Ascending aorta (tissue), 2 donors: ENCODE measurements around the gene TNFAIP2. TPM values are rescaled to one million over a fixed set of nuclear protein-coding genes. Genes with fewer than 3 reads are reported as not detected.
A peak's percentile ranks its signal among the peaks of the same experiment; 100 is the strongest.

ENCODE experiments used
- DNase-seq, 2 donors: peaks; one replicate each; pipeline ENCODE4 v3.0.0-alpha.2; 2019; ENCODE audit warnings: low spot score in 2 of 2
- H3K27ac ChIP-seq, 2 donors: fragments of 200-600 bp; sonication (generic); one replicate each; pipeline ENCODE4 v1.5.1; 2016 to 2017; ENCODE audit warnings: mild to moderate bottlenecking in 1 of 2
- H3K27me3 ChIP-seq: fragments of 200-600 bp; sonication (generic); one replicate; pipeline ENCODE4 v1.5.1; 2017
- H3K36me3 ChIP-seq, 2 donors: fragments of 200-600 bp; sonication (generic); one replicate each; pipeline ENCODE4 v1.5.1; 2016
- H3K4me1 ChIP-seq, 2 donors: fragments of 200-600 bp; sonication (generic); one replicate each; pipeline ENCODE4 v1.5.1; 2016 to 2017; ENCODE audit warnings: mild to moderate bottlenecking in 1 of 2
- H3K4me3 ChIP-seq, 2 donors: fragments of 200-600 bp; sonication (generic); one replicate each; pipeline ENCODE4 v1.5.1; 2016 to 2017; ENCODE audit warnings: mild to moderate bottlenecking in 1 of 2
- H3K9me3 ChIP-seq, 2 donors: fragments of 200-600 bp; sonication (generic); one replicate each; pipeline ENCODE4 v1.5.1; 2016
- intact Hi-C: fragments of 100-400 bp; cut with DNase I; formaldehyde crosslinking; loops from one replicate; pipeline ENCODE4 v1.15.1; 2023
- total RNA-seq: library from RNA; depleted of rRNA; stranded (reverse); fragments of >200 nt; gene quantifications from one replicate; pipeline ENCODE4 v1.1.0, GENCODE V29; 2016
- TF ChIP-seq, protein P1 (sequence below), 3 experiments: fragments of 200-600 bp in 2 of 3; fragments of 450-650 bp in 1 of 3; sonication (generic) in 2 of 3; IDR thresholded peaks; one replicate each; pipeline ENCODE4 v1.5.1; 2016 to 2019; ENCODE audit warnings: antibody characterized with exemption in 3 of 3, mild to moderate bottlenecking in 1 of 3, moderate library complexity in 1 of 3

Gene TNFAIP2
- total RNA-seq, 1 donor from 2014 or later: 133 TPM

GRCh38 chr14:103126873-103127304, 3.6 kb downstream of the TNFAIP2 start:
- Histone ChIP-seq H3K36me3 (no peaks in the 10 kb centered on the region), H3K4me3 (peak overlapping the region; percentile 41 to 54), H3K27ac (no peak overlapping the region), H3K4me1 (peaks cover 0 to 24% of the 10 kb centered on the region in 2 donors), H3K27me3 (no peaks in the 10 kb centered on the region), H3K9me3 (no peaks in the 10 kb centered on the region)
- no peak for DNase-seq
- intact Hi-C loops: no loop called here
- TF ChIP-seq, protein P1, sequence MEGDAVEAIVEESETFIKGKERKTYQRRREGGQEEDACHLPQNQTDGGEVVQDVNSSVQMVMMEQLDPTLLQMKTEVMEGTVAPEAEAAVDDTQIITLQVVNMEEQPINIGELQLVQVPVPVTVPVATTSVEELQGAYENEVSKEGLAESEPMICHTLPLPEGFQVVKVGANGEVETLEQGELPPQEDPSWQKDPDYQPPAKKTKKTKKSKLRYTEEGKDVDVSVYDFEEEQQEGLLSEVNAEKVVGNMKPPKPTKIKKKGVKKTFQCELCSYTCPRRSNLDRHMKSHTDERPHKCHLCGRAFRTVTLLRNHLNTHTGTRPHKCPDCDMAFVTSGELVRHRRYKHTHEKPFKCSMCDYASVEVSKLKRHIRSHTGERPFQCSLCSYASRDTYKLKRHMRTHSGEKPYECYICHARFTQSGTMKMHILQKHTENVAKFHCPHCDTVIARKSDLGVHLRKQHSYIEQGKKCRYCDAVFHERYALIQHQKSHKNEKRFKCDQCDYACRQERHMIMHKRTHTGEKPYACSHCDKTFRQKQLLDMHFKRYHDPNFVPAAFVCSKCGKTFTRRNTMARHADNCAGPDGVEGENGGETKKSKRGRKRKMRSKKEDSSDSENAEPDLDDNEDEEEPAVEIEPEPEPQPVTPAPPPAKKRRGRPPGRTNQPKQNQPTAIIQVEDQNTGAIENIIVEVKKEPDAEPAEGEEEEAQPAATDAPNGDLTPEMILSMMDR (IDR thresholded peaks at IDR 0.05): no peak

GRCh38 chr14:103127356-103127755, 4.1 kb downstream of the TNFAIP2 start:
- Histone ChIP-seq H3K27me3 (no peaks in the 10 kb centered on the region), H3K36me3 (no peaks in the 10 kb centered on the region), H3K27ac (no peak overlapping the region), H3K9me3 (no peaks in the 10 kb centered on the region), H3K4me1 (peaks cover 0 to 19% of the 10 kb centered on the region in 2 donors), H3K4me3 (peak overlapping the region in 1 of 2 donors; percentile 54)
- TF ChIP-seq, protein P1 (IDR thresholded peaks at IDR 0.05): no peak
- intact Hi-C loops: no loop called here
- DNase-seq: no peak

DNA sequence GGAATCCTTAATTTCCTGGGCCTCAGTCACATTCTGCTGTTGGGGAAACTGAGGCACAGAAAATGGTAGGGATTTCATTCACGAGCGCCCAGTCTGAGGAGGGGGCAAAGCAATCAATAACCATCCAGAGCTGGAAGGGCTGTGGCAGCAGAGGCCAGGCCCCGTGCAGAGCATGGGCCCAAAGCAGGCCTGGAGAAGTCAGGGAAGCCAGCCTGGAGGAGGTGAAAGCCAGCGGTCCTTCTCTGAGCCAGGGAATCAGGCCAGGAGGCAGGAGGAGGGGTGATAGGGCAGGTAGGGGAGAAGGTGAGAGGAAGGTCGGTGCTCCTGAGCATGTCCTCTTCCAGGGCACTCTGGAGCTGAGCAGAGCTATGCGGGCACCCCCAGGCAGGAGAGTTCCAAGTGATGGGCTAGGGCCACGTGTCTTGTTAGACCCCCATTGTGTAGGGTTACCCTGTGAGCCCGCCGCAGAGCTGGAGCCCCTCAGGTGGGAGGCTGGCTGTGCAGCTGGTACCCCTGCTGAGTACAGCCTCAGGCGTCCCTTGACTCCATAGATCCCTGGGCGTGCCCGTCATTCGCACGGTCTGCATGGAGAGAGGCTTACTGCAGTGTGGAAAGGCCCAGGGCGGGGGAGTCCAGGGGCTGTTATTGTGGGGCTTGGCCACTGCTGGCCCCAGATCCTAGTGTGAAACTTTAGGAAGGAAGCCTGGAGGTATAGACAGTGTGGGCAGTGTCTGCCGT, 4.8 kb downstream of the TNFAIP2 start:
- no peak overlapping the region for H3K27ac ChIP-seq
- no peaks in the 10 kb centered on the region for H3K36me3 ChIP-seq
- H3K4me3 ChIP-seq: no peak overlapping the region
- TF ChIP-seq, protein P1 (IDR thresholded peaks at IDR 0.05): no peak
- DNase-seq: no peak
- H3K27me3 ChIP-seq: no peaks in the 10 kb centered on the region
- no peaks in the 10 kb centered on the region for H3K9me3 ChIP-seq
- peaks cover 0 to 13% of the 10 kb centered on the region in 2 donors for H3K4me1 ChIP-seq
- intact Hi-C loops: no loop called here

GRCh38 chr14:103128631-103129300, 5.5 kb downstream of the TNFAIP2 start:
- DNase-seq: no peak
- TF ChIP-seq, protein P1 (IDR thresholded peaks at IDR 0.05): no peak
- Histone ChIP-seq H3K36me3 (peaks cover under 1 to 5% of the 10 kb centered on the region in 2 donors), H3K9me3 (no peaks in the 10 kb centered on the region), H3K27me3 (no peaks in the 10 kb centered on the region), H3K27ac (no peak overlapping the region), H3K4me1 (peaks cover 0 to 8% of the 10 kb centered on the region in 2 donors), H3K4me3 (no peak overlapping the region)
- intact Hi-C loops: no loop called here

GRCh38 chr14:103129301-103130016, 6.2 kb downstream of the TNFAIP2 start:
- Histone ChIP-seq H3K27ac (no peak overlapping the region), H3K4me1 (peaks cover 0 to 4% of the 10 kb centered on the region in 2 donors), H3K9me3 (no peaks in the 10 kb centered on the region), H3K27me3 (no peaks in the 10 kb centered on the region), H3K36me3 (peaks cover 4 to 8% of the 10 kb centered on the region in 2 donors), H3K4me3 (no peak overlapping the region)
- TF ChIP-seq, protein P1 (IDR thresholded peaks at IDR 0.05): no peak
- intact Hi-C loops: no loop called here
- DNase-seq: no peak
